Measurements from ENCODE around the gene ZNF169.
"Not testable (repeated sequence)": the region's sequence is repeated elsewhere in the genome, so short reads cannot be mapped to it uniquely, and the experiment has no call there.

The ZNF169 gene

DNA sequence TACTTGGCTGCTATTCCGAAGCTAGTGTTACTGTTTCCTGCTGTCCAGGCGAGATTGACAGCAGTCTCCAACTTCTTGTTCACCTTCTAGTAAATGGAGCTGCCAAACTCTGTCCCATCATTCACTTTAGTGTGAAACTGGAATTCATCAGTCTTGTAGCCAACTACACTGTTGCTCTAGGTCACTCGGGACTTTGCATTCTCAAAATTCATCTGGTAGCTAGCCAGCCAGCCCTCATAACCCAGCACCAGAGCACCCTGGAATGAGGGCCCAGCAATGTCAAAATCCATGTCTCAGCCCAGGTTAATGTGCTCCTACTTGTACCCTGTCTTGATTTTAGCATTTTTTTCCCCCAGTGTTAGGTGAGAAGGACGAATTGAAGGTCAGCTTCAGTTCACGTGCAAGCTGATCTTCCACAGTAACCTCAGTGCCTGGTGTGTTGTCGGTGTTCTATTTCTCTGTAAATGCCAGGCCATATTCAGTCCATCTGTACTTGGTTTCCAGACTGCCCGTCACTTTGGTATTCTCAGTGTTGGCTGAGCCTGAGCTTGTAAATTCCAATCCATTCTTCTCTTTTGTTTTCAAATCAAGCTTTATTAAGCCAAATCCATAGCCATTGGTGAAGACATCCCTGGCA, 28.9 kb downstream of the ZNF169 start:
- DNase-seq, result no peak

DNA sequence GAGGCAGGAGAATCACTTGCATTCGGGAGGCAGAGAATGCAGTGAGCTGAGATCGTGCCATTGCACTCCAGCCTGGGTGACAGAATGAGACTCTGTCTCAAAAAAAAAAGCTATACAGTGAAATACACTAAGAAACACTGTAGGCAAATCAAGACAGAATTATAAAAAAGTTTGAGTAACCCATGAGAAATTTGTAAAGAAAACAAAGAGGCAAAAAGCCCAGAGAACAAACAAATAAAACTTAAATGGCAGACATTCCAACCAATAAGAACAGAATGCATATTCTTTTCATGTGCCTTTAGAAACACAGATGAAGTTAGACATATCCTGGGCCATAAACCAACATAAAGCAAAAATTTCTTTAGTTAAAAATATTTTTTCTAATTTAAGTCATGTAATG, 30.6 kb downstream of the ZNF169 start:
- DNase-seq, result no peak

DNA sequence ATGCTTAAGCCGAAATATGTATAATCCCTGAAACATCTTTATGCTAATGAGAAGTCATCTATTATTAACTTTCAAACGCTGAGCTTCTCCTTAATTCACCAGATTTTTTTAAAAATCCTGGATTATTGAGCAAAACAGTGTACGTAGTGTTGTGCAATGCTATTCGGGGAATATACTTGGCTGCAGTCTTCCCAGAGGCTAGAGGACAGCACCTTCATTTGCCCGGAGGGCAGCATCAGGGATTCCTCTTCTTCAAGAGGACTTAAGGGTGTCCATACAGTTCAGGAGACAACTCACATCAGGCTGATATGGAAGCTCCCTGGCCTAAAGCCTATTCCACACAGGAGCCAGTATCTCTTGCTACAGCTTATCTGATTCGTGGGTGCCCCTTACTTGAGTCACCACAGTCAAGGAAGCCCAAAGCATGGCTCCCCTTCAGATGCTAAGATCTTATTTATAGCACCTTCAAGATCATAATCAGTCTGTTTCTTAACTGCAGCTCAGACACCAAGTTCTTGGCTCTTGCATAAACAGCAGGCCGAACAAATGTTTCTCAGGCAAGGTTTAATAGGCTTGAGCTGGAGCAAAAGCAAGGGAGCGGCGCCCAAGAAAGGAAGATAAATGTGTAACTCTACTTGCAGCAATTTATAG, 40.0 kb downstream of the ZNF169 start:
- DNase-seq, result no peak

DNA sequence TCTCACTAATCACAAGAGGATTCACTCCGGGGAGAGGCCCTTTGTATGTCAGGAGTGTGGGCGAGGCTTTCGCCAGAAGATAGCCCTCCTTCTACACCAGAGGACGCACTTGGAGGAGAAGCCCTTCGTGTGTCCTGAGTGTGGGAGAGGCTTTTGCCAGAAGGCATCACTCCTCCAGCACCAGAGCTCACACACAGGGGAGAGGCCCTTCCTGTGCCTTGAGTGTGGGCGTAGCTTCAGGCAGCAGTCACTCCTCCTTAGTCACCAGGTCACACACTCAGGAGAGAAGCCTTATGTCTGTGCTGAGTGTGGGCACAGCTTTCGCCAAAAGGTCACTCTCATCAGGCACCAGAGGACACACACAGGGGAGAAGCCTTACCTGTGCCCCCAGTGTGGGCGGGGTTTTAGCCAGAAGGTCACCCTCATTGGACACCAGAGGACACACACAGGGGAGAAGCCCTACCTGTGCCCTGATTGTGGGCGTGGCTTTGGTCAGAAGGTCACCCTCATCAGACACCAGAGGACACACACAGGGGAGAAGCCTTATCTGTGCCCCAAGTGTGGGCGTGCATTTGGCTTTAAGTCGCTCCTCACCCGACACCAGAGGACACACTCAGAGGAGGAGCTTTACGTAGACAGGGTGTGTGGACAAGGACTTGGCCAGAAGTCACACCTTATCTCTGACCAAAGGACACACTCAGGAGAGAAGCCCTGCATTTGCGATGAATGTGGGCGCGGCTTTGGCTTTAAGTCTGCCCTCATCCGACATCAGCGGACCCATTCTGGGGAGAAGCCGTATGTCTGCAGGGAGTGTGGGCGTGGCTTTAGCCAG, 41.6 kb downstream of the ZNF169 start:
- no peak for DNase-seq

DNA sequence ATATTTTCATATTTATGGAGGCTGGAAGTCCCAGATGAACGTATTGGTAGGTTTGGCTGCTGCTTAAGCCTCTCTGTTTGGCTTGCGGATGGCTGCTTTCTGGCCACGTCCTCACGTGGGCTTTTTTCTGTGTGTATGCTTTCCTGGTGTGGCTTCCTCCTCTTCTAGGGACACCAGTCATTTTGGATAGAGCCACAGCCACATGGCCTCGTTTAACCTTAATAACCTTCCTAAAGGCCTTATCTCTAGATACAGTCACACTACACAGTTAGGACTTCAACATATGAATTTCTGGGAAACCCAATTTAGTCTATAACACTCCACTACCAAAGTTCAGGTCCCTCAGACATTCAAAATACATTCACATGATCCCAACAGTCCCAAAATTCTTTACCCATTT, 42.5 kb downstream of the ZNF169 start:
- DNase-seq, result no peak

DNA sequence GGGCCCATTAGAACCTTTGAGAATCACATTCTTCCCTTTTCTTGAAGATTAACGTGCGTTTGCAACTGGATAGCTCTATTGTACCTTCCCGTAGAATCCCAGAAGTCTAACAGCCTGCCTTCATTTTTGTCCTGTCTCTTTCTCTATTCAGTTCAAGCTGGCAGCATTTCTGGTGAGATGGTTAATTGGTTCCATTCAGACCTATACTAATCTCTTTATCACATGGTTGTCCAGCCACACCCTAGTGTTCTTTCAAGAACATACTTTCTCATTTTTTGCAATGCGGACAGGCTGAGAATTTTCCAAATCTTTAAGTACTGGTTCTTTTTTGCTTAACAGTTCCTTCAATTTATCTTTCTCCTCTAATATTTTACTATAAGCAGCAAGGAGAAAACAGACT, 43.3 kb downstream of the ZNF169 start:
- no peak for DNase-seq

DNA sequence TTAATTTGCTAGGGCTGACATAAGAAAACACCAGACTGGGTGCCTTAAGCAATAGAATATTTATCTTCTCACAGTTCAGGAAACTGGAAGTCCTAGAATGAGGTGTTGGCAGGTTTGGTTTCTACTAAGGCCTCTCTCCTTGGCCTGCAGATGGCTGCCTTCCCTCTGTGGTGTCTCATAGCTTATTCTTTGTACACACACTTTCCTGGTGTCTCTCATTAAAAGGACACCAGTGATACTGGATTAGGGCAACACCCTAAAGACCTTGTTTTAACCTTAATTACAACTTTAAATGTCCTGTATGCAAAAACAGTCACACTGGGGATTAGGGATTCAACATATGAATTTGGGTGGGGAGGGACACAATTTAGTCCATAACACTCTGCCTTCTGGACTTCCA, 44.2 kb downstream of the ZNF169 start:
- no peak for DNase-seq

DNA sequence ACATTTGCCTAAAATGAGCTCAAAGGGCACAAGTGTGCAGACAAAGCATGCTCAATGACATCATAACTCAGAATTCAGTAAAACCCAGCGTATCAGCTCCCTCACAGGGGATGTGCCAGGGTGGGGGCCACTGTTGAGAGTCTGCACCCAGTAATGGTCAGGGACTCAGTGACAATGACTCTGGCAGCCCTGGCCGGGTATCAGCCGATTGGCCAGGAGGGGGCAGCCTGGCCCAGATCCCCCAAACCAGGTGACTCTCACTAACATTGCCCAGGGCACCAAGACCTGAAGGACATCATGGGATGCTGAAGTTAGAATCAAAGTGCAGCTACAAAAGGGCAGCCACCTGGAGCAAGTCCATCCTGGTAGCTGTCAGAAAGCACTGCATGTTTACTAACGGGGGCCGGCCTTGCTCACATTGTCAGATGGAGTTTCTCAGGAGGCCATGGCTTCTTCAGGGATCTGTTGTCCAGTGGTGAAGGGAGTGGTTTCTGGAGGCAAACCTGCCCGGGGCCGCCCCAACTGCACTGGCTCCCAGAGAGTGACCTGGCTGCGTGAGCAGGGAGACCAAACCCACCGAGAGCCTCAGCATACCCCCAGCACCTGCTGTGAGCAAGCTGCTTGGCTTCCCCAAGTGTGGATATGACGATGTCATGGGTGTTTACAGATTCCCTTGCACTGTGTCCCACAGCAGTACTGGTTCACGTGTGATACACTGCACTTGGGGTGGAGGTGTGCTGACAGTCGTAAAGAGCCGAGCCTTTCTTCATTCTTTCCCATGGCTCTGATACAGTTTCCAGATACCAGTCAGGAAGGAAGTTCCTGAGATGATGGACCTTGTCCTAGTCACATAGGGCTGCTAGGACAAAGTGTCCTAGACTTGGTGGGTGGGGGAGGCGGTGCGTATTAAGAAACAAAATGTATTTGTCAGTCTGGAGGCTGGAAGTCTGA, 56.2 kb downstream of the ZNF169 start:
- not testable (repeated sequence) for DNase-seq

DNA sequence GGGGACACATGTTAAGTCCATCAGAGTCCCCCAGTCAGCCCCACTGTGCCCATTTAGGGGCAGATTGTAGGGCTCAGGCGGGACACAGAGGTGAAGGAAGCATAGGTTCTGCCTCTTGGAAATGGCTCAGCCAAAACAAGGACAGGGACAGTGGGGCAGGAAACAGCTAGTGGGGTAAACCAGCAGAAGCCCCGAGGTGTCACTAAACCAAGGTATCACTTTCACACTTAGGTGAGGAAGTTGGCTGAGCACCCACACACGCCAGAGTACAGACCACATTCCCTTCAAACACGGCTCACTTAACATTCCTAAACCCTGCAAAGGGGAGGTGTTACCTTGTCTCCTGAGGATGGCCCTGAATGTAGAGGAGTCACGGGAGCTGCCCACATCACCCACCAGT, 57.1 kb downstream of the ZNF169 start:
- DNase-seq, result not testable (repeated sequence)

DNA sequence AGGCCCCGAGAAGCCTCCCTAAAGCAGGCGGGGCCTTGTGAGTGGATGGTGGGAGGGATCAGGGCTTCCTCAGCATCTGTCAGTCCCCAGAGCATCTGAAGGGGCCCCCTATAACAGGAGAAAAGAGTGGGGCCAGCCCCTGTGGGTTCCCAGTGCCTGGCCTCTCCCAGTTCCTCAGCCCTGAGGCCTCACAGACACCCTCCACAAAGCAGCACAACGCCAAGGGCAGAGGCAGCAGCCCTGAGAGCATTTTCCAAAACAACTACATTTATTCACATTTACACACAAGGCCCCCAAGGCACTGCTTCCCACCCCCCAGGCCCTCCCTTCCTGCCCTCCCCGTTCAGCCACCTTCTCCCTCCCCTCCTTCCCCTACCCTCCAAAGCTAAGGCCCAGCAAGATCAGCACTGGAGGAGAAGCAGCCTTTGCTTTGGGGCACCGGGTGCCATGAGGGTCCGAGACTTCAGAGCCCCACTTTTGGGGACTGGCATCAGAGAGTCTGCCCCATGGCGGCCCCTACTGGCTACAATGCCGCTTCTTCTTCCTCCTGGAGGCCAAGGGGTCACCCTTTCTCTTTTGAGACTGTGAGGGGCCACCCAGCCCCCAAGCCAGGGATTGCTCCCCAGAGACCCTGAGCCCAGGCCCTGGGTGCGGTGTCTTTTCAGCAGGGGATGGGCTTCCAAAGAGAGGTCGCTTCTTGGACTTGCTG, 59.0 kb downstream of the ZNF169 start:
- DNase-seq, result not testable (repeated sequence)

DNA sequence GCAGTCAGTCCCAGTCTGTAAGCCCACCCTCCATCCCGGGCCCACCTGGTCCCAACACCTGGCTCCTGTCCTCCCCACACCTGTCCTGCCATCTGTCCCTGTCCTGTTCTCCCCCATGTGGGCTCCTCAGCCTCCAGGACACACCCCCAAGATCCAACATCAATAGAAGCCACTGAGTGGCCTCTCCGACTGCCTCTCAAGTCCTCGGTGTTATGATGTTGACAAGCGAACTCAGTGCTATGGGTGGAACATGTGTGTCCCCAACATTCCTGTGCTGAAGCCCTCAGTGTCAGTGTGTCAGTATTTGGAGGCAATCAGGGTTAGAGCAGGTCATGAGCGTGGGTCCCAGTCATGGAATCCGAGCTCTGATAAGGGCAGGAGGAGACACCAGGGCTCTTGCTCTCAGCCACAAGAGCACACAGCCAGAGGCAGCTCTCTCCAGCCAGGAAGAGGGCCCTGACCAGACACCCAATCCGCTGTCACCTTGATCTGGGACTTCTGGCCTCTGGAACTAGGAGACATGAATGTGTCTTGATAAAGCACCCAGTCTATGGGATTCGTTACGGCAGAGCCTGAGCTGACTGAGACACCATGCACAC, 63.3 kb downstream of the ZNF169 start:
- DNase-seq, result not testable (repeated sequence)

DNA sequence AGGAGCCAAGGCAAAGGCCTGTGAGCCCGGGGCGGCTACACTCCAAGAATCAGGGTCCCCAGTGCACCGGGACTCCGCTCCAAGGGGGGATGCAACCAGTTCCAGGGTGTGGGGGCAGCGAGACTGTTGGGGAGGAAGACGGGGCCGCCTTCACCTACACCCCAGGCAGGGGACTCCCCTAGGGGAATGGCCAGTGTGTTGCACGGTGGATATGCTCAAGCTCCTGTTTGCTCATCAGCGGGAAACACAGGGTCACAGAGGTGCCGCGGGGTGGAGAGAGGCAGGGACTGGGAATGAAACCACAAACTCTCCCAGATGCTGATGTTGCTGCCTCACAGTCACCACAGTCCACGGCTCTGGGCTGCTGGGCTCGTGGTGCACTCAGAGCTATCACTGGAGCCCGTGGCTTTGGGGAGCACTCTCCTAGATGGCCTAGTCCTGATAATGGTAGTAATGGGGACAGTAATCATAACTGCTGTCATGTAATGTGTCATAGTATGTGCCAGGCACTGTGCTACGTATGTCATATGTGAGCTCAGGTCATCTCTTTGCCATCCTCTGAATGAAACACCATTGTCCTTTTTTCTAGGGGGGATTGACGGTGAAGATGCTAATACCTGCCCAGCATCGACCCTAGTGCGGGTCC, 64.2 kb downstream of the ZNF169 start:
- DNase-seq, result not testable (repeated sequence)

DNA sequence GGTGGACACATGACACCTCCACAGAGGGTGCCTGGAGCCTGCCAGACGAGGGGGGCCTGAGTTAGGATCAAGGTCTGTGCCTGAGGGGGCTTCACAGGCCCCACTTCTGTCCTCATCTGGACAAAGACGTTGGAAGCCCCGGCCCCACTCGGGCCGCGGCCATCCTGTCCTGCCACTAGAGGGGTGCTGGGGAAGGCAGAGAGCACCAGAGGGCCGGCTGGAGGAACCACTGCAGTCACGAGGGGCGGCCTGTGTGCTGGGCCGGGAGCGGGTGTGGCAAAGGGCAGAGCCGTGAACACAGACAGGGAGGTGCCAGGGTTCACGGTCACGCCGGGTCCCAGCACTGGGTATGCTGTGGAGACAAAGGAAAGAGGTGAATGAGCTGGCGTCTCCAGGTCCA, 66.5 kb downstream of the ZNF169 start:
- not testable (repeated sequence) for DNase-seq

DNA sequence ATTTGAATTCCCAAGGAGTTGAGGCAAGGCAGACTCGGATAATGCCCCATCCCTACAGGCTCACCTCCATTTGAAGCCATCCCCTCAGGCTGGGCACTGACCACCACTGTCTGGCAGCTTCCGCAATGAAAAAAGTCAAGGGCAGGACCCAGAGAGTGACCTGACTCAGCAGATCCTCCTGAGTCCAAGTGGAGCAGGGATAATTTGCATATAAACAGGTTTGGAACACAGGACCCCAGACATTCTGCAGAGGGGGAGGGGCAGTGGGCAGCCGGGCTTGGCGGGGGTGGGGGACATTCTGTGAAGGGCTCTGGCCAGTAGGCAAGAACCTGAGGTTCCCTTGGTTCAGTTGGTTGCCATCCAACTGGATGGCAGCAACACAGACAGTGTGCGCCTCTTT, 69.4 kb downstream of the ZNF169 start, which contains the start of gene NUTM2F:
Gene NUTM2F (minus strand): TSS at position 101 of the 400 bp plus-strand sequence. CDS start 21 bp downstream, at position 80.
- DNase-seq, result not testable (repeated sequence)

DNA sequence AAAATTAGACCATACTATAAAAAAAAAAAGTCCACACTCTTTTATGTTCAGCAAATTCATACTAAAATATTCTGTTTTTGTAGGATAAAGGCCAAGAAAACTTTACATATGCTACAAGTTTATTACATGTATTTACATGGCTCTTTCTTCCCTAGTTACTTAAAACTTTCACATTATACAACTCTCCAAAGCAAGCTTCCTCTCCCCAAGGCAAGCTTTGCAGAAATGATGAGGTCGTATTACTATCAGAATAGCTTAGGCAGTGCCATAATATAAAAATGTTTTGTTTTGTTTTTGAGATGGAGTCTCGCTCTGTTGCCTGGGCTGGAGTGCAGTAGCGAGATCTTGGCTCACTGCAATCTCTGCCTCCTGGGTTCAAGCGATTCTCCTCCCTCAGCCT, 77.3 kb downstream of the ZNF169 start:
- DNase-seq, result not testable (repeated sequence)

DNA sequence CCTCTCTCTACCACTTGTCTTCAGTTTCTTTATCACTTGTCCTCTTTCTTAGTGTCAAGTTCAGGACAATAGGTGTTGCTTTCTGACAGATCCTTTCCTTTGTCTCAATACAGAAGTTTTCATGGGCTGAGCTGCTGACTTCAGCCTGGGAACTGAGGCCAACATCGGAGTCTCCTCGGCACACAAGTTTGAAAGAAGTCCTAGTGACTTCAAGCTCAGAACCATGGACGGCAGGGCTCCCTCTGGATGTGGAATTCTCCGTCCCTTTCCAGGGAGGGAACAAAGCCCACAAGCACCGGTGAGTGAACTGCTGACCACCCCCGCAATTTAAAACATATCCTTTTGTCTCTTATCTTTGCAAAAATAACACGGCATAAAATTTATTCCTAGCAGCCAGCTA, 79.6 kb downstream of the ZNF169 start:
- not testable (repeated sequence) for DNase-seq

DNA sequence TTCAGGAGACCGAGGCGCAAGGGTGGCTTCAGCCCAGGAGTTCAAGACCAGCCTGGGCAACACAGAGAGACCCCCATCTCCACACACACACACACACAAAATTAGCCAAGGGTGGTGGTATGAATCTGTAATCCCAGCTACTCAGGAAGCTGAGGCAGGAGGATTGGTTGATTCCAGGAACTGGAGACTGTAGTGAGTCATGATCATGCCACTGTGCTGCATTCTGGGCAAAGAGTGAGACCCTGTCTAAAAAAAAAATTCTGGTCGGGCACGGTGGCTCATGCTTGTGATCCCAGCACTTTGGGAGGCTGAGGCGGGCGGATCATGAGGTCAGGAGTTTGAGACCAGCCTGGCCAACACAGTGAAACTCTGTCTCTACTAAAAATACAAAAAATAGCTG, 80.6 kb downstream of the ZNF169 start:
- not testable (repeated sequence) for DNase-seq

DNA sequence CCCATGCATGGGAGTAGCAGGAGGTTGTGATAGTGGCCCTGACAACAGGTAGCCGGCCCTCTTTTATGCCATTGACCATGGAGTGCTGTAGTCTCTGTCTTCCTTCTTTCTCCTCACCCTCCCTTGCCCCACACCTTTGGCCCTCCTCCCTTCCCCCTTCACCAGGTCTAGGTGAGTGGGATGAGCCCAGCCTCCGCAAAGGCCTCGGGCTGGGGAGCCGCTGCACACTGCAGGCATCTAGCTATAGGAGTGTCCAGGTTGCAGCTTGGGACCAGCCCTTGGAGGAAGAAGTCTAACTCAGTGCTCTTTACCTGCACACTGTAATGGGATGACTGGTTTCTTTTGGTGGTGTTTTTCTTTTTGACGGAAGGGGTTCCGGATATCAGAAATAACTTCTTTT, 81.7 kb downstream of the ZNF169 start:
- not testable (repeated sequence) for DNase-seq

DNA sequence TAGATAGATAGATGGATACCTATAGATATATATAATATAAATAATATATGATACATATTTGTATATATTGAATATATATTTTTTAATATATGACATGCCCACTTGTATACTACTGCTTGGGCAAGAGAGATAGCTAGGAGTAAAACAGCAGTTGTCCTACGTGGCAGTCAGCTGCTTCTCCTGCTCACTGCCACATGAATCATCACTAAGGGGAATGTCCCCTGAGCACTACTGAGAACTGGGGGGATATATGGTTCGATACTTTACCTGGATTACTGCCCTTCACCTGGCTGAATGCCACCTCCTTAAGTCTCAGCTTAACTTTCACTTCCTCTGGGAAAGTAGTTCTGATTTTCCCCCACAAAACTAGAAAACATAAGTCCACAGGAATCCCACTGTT, 82.6 kb downstream of the ZNF169 start:
- not testable (repeated sequence) for DNase-seq

DNA sequence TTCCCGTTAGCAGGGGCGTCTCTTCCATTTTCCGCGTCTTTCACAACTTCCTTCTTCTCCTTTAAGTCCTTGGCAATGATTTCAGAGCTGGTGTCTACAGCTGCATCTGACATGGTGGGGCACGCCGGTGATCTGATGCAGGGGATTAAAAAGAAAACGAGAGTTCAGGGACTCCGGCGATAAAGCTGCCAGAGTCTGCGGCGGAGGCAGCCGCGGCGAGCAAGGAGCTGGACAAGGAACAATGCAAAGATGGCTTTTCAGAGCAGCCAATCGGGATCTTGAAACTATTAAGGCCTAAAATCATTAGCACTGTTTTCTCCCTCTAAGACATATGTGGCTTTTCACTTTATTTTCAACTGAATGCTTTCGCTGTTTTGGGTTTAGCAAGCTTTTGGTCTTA, 88.4 kb downstream of the ZNF169 start:
- DNase-seq, result not testable (repeated sequence)

DNA sequence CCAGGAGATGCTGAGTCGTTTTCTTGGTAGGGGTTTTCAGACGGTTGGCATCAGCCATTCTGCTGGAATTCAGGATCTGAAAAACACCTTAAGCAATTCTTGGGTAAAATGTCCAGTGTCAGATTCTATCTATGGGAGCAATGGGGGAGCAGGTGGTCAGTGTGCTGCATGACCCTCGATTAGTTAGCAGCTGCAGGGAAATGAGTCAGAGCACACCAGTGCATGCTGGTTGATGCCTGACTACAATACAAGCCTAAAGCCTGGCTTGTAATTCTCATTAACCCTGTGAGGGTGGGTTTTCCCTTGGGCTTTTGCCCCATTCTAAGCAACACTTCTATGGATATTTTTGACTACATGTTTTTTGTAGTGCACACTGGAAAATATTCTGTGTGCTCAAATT, 89.7 kb downstream of the ZNF169 start:
- DNase-seq, result not testable (repeated sequence)

Measured in stimulated activated CD4-positive, alpha-beta T cell treated with anti-CD3 and anti-CD28 coated beads, Interleukin-2, amount 100 ng/mL, for 48 hours (primary cell).